SK-N-SH treated with all-trans-retinoic acid at 6 μM for 48 hours (cell line): ENCODE measurements around the gene KNDC1.

Experiments
- PATZ1 ChIP-seq: fragments of 250-450 bp; sonication (Bioruptor Pico); IDR thresholded peaks from 2 replicates; pipeline ENCODE4 v1.8.0; 2020; ENCODE audit warnings: mild to moderate bottlenecking, moderate library complexity, borderline replicate concordance
- TF ChIP-seq, protein P1 (sequence below): fragments of 250-450 bp; sonication (Bioruptor Pico); IDR thresholded peaks from 2 replicates; pipeline ENCODE4 v1.5.0; 2020; ENCODE audit warnings: mild to moderate bottlenecking, moderate library complexity

DNA sequence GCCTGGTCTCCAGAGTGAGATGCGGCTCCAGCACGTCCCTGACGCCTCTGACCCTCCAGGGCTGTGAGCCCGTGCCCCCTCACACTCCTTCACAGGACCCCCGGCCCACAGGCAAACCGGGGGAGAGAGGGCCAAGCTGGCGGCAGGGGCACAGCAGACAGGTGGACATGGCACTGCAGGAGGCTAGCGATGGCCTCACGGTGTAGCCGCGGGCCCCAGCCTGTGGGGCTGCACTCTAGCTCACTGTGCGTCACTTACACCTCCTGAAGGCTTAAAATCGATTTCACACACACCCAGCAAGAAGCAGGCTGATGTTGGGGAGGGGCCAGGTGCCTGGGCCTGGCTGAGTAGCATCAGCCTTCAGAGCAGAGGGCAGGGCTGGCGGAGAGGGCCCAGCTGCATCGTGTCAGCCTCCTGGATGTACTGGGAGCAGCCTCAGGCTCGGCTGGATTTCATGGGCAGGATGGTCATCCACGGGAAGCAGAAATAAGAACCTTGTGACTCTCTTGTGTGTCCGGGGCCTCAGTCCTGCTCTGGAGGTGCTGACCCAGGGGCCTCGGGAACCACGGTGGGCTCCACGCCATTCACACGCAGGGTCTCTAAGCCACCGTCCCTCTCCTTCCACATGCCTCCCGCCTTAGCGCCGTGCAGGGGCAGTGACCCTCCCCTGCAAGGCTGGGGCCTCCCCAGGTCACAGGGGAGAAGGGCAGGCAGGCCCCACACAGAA lies 19.4 kb upstream of the KNDC1 start:
- TF ChIP-seq, protein P1, sequence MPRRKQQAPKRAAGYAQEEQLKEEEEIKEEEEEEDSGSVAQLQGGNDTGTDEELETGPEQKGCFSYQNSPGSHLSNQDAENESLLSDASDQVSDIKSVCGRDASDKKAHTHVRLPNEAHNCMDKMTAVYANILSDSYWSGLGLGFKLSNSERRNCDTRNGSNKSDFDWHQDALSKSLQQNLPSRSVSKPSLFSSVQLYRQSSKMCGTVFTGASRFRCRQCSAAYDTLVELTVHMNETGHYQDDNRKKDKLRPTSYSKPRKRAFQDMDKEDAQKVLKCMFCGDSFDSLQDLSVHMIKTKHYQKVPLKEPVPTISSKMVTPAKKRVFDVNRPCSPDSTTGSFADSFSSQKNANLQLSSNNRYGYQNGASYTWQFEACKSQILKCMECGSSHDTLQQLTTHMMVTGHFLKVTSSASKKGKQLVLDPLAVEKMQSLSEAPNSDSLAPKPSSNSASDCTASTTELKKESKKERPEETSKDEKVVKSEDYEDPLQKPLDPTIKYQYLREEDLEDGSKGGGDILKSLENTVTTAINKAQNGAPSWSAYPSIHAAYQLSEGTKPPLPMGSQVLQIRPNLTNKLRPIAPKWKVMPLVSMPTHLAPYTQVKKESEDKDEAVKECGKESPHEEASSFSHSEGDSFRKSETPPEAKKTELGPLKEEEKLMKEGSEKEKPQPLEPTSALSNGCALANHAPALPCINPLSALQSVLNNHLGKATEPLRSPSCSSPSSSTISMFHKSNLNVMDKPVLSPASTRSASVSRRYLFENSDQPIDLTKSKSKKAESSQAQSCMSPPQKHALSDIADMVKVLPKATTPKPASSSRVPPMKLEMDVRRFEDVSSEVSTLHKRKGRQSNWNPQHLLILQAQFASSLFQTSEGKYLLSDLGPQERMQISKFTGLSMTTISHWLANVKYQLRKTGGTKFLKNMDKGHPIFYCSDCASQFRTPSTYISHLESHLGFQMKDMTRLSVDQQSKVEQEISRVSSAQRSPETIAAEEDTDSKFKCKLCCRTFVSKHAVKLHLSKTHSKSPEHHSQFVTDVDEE, result no peak
- no peak for TF ChIP-seq PATZ1 (CRISPR knock-in tag)
